ENCODE measurements around the gene SLC23A2. TPM values are rescaled to one million over a fixed set of nuclear protein-coding genes. Genes with fewer than 3 reads are reported as not detected.
A peak's percentile ranks its signal among the peaks of the same experiment; 100 is the strongest.

The SLC23A2 gene
- total RNA-seq, 4 donors from 2014 or later: 3.6 to 15.1 (median 11.1) TPM

DNA sequence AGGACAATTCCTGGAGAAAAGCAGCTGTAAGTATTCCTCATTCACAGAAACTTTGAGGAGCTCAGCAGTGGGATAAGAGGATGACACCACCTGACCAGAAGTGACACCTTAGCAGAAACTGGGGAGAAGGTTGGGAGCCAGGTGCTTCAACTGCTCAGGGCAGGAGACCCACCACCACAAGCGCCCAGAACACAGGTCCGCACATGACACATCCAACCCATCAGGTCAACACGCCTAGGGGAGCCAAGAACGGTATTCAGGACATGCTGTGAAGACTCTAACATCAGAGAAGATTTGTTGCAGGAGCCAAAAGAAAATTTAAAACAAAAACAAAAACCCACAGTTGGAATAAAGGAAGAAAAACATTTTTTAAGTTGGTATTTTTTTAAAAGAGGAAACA is 50.5 kb downstream of the SLC23A2 start:
- peaks cover 0 to 8% (median 0%) of the 10 kb centered on the region in 3 donors for H3K36me3 ChIP-seq
- H3K9me3 ChIP-seq: no peaks in the 10 kb centered on the region
- no peak for DNase-seq
- WGBS, 2 donors: 47 to 65% methylated on average over 2 to 3 of the region's 4 CpGs
- intact Hi-C loops (cut with DNase I): no loop called here
- H3K4me3 ChIP-seq: no peak overlapping the region
- TF ChIP-seq POLR2A (IDR thresholded peaks at IDR 0.05) (no peak), CTCF (IDR thresholded peaks at IDR 0.05) (no peak)
- peaks cover 0 to 40% (median 16%) of the 10 kb centered on the region in 3 donors for H3K4me1 ChIP-seq
- no peaks in the 10 kb centered on the region for H3K27me3 ChIP-seq
- peak overlapping the region; percentile 52 to 84 (median 68) for H3K27ac ChIP-seq

- Histone ChIP-seq H3K27ac (peak overlapping the region; percentile 52 to 84 (median 68)), H3K4me1 (peaks cover 0 to 40% (median 16%) of the 10 kb centered on the region in 3 donors), H3K36me3 (peaks cover 0 to 8% (median 0%) of the 10 kb centered on the region in 3 donors), H3K9me3 (no peaks in the 10 kb centered on the region), H3K4me3 (no peak overlapping the region), H3K27me3 (no peaks in the 10 kb centered on the region)
- WGBS, 2 donors: 49 to 55% methylated on average over 1 to 3 of the region's 3 CpGs
- intact Hi-C loops (cut with DNase I): no loop called here
- no peak for DNase-seq
- TF ChIP-seq POLR2A (IDR thresholded peaks at IDR 0.05) (no peak), CTCF (IDR thresholded peaks at IDR 0.05) (no peak)
Observed at GRCh38 chr20:4950437-4950836, 50.9 kb downstream of the SLC23A2 start.

- Histone ChIP-seq H3K27me3 (no peaks in the 10 kb centered on the region), H3K4me3 (no peak overlapping the region), H3K9me3 (no peaks in the 10 kb centered on the region), H3K36me3 (peaks cover 0 to 8% (median 0%) of the 10 kb centered on the region in 3 donors), H3K27ac (peak overlapping the region; percentile 52 to 84 (median 68)), H3K4me1 (peaks cover 0 to 45% (median 20%) of the 10 kb centered on the region in 3 donors)
- intact Hi-C loops (cut with DNase I): no loop called here
- peak in 5 of 6 experiments; percentile 55 to 84 (median 72) for TF ChIP-seq CTCF (IDR thresholded peaks at IDR 0.05)
- no peak for TF ChIP-seq POLR2A (IDR thresholded peaks at IDR 0.05)
- no peak for DNase-seq
- WGBS, 2 donors: 20 to 27% methylated on average over 5 to 6 of the region's 6 CpGs
Observed at GRCh38 chr20:4949833-4950178, 51.5 kb downstream of the SLC23A2 start.

DNA sequence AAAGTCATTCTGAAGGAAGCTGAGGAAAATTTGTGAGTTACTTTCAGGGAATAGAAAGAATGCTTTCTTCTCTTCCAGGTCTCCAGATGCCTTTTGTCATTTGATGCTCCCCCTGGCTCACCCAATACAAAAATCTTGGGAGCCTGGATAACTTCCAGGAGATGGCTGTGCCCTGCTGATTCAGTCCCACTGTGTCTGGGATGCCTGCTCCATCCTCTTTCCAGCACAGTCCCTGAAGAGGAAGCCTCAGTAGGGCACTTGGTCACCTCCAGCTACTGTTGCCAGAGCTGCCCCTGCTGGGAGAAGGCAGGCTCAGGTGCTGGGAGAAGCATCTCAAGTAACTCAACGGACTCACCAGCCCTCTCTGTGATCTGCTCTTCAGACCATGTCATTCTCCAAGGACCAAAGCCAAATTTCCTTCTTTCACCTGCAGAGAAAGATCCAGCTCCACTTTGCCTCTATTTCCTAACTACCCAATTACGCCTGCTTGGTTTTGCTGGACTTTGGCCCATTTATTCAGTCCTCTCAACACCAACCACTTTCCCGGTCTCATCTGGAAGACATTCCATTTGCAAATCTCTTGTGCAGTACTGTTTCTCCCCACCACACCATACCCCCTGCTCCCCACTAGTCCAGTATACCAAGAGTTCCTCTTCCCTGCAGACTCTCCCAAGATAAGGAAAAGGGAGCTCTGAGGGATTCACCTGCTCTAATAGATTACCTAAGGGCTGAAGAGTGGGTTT is 53.3 kb downstream of the SLC23A2 start:
- WGBS, 2 donors: 88 to 92% methylated on average over 3 of the region's 3 CpGs
- intact Hi-C loops (cut with DNase I): no loop called here
- DNase-seq: no peak
- H3K9me3 ChIP-seq: no peaks in the 10 kb centered on the region
- no peak for TF ChIP-seq CTCF (IDR thresholded peaks at IDR 0.05)
- TF ChIP-seq POLR2A (IDR thresholded peaks at IDR 0.05): no peak
- H3K4me3 ChIP-seq: no peak overlapping the region
- H3K36me3 ChIP-seq: peaks cover 0 to 8% (median 0%) of the 10 kb centered on the region in 3 donors
- no peaks in the 10 kb centered on the region for H3K27me3 ChIP-seq
- peaks cover 0 to 58% (median 27%) of the 10 kb centered on the region in 3 donors for H3K4me1 ChIP-seq
- H3K27ac ChIP-seq: no peak overlapping the region

GRCh38 chr20:4946986-4947385 is 54.3 kb downstream of the SLC23A2 start:
- Histone ChIP-seq H3K4me1 (peaks cover 0 to 68% (median 29%) of the 10 kb centered on the region in 3 donors), H3K4me3 (no peak overlapping the region), H3K27ac (no peak overlapping the region), H3K36me3 (no peaks in the 10 kb centered on the region), H3K27me3 (no peaks in the 10 kb centered on the region), H3K9me3 (no peaks in the 10 kb centered on the region)
- TF ChIP-seq POLR2A (IDR thresholded peaks at IDR 0.05) (no peak), CTCF (IDR thresholded peaks at IDR 0.05) (no peak)
- intact Hi-C loops (cut with DNase I): no loop called here
- no peak for DNase-seq
- WGBS, 2 donors: 53 to 66% methylated on average over 6 of the region's 6 CpGs
